BJ (cell line): ENCODE measurements around the gene BASP1. TPM values are rescaled to one million over a fixed set of nuclear protein-coding genes. Genes with fewer than 3 reads are reported as not detected.

Experiments used
- CTCF ChIA-PET: fragments of 350-600 bp; formaldehyde crosslinking; extraction: SDS; loops from one replicate; lab custom pipeline; 2021; ENCODE audit warnings: antibody characterized with exemption, inconsistent platforms; lab: Yijun Ruan, JAX
- POLR2A ChIA-PET: fragments of 300-600 bp; sonication (Branson Sonifier 250); formaldehyde crosslinking; extraction: SDS; loops from one replicate; lab custom pipeline; 2021; ENCODE audit warnings: antibody characterized with exemption; lab: Charles Lee
- DNase-seq: peaks from one replicate; pipeline ENCODE4 v3.0.0-alpha.2; 2011; ENCODE audit warnings: low read depth
- H3K27me3 ChIP-seq: 2 replicates; pipeline ENCODE4 v1.6.0; 2011; ENCODE audit warnings: low read length; ENCODE audit not compliant: control insufficient read depth, insufficient read depth
- H3K36me3 ChIP-seq: 2 replicates; pipeline ENCODE4 v1.5.1; 2011; ENCODE audit warnings: low read length; ENCODE audit not compliant: control insufficient read depth, insufficient read depth
- H3K4me3 ChIP-seq: 2 replicates; pipeline ENCODE4 v1.5.1; 2011; ENCODE audit warnings: low read depth, mild to moderate bottlenecking, control low read depth, low read length
- CTCF ChIP-seq: IDR thresholded peaks from 2 replicates; pipeline ENCODE4 v1.5.1; 2011; ENCODE audit warnings: low read depth, mild to moderate bottlenecking, control low read depth, inconsistent platforms, low read length, moderate library complexity; ENCODE audit not compliant: insufficient read depth
- polyA plus RNA-seq: library from polyadenylated mRNA; depleted of rRNA; stranded (reverse); fragments of >200 nt; gene quantifications from 2 replicates; pipeline ENCODE4 v1.2.3, GENCODE V29; 2011

The BASP1 gene
- polyA plus RNA-seq, 1 experiment: 48.7 TPM

- TF ChIP-seq CTCF: no peak
- no peaks in the 10 kb centered on the region for H3K36me3 ChIP-seq
- ChIA-PET CTCF (interaction anchor here (1.2 to 2.2 kb wide), 2 partner anchors 506 to 707 kb away, joined by 4 to 6 read pairs; no protein-coding TSS in a partner anchor), POLR2A (interaction anchor here (0.5 kb wide), 1 partner anchor 346 kb away, joined by 3 read pairs; no protein-coding TSS in a partner anchor)
- H3K27me3 ChIP-seq: no peaks in the 10 kb centered on the region
- no peak for DNase-seq
- no peak overlapping the region for H3K4me3 ChIP-seq
Observed at GRCh38 chr5:17196697-17197096, 20.7 kb upstream of the BASP1 start.

DNA sequence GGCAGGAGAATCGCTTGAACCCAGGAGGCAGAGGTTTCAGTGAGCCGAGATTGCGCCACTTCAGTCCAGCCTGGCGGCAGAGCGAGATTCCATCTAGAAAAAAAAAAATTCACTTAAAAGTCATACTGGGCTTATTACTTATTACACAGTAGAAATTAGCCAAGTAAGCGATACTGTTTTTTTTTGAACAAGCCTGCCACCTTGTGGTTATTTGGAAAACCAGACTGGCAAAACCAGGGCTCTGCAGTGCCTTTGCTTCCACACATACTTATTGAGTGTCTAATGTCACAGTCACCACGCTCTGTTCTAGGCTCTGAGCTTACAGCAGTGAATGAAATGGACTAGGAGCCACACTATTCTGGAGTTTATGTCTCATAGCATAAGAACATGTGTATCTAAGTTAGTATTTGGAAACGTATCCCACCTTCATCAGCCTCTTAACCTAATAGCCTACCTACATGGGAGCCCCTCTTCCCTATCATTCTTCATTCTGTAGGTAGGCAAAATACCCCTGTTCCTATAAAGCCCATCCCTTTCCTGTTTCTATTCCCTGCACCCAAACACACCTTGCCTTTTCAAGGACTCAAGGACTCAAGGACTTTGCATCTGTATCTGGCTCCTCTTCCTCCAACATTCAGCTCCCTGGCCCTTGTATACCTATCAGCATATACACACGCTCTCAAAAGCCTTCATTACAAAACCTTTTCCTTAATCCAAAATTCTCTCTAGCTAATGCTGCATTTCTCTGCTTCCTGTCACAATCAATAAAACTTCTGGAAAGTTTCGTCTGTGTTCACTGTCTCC is 13.9 kb upstream of the BASP1 start:
- Histone ChIP-seq H3K4me3 (no peak overlapping the region), H3K27me3 (no peaks in the 10 kb centered on the region), H3K36me3 (no peaks in the 10 kb centered on the region)
- DNase-seq: peak; percentile 71
- TF ChIP-seq CTCF: peak; percentile 67
- POLR2A ChIA-PET: no interaction called here
- CTCF ChIA-PET: interaction anchor here (0.6 to 4.8 kb wide), 24 partner anchors 8 to 1112 kb away, joined by 3 to 21 read pairs (median 3); no protein-coding TSS in a partner anchor

- H3K27me3 ChIP-seq: no peaks in the 10 kb centered on the region
- TF ChIP-seq CTCF: no peak
- POLR2A ChIA-PET: no interaction called here
Observed at GRCh38 chr5:17204133-17204489, 13.3 kb upstream of the BASP1 start.

DNA sequence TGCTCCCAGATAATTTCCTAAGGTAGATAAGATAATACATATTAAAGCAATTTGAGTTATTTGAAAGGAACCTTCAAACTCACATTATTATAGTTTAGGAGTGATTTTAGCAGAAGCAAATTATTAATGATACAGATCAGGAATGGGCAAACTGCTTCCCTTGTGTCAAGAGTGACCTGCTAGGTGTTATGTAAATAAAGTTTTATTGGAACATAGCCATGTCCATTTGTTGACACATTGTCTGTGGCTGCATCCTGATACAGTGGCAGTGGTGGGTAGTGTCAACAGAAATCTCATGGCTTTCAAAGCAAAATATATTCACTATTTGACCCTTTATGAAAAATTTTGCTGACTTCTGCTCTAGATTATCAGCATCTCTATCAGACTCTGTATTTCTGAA is 11.4 kb upstream of the BASP1 start:
- no peaks in the 10 kb centered on the region for H3K36me3 ChIP-seq
- CTCF ChIA-PET: interaction anchor here (1.8 kb wide), 1 partner anchor 10 kb away, joined by 5 read pairs; no protein-coding TSS in a partner anchor
- no peak for TF ChIP-seq CTCF
- no peak overlapping the region for H3K4me3 ChIP-seq
- no peaks in the 10 kb centered on the region for H3K27me3 ChIP-seq
- no peak for DNase-seq
- POLR2A ChIA-PET: no interaction called here

More at GRCh38 chr5:17204133-17204489, 13.3 kb upstream of the BASP1 start:
- CTCF ChIA-PET: interaction anchor here (0.7 to 4.8 kb wide), 19 partner anchors 9 to 1112 kb away, joined by 3 to 21 read pairs (median 3); no protein-coding TSS in a partner anchor
- Histone ChIP-seq H3K36me3 (no peaks in the 10 kb centered on the region), H3K4me3 (no peak overlapping the region)
- no peak for DNase-seq

DNA sequence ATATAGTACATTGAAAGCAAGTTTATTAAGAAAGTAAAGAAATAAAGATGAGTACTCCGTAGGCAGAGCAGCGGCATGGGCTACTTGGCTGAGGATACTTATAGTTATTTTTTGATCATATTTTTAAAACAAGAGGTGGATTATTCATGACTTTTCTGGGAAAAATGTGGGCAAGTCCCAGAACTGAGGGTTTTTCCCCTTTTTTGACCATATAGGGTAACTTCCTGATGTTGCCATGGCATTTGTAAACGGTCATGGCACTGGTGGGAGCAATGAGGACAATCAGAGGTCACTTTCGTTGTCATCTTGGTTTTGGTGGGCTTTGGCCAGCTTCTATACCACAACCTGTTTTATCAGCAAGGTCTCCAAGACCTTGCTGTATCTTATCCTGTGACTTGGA is 5.2 kb upstream of the BASP1 start:
- no peak for DNase-seq
- no peaks in the 10 kb centered on the region for H3K36me3 ChIP-seq
- POLR2A ChIA-PET: no interaction called here
- CTCF ChIA-PET: interaction anchor here (5.5 kb wide), 1 partner anchor 1092 kb away, joined by 101 read pairs; no protein-coding TSS in a partner anchor
- no peaks in the 10 kb centered on the region for H3K27me3 ChIP-seq
- TF ChIP-seq CTCF: no peak
- no peak overlapping the region for H3K4me3 ChIP-seq
